HUDEP-2 (cell line): ENCODE data around the gene SFRP2.

Experiments
- DNase-seq, 76 experiments: peaks; one replicate each; lab custom pipeline; 2025; ENCODE audit not compliant: unreplicated experiment in 76 of 76; lab: John Stamatoyannopoulos, UW

The SFRP2 gene

GRCh38 chr4:153788413-153789276, at the start of gene SFRP2:
Gene SFRP2, minus strand, starts transcription at chr4:153789083. Its CDS starts 248 bp downstream, at chr4:153788835.
- peak in 1 of 76 experiments; percentile 41 for DNase-seq

GRCh38 chr4:153838564-153838963, 49.7 kb upstream of the SFRP2 start:
- DNase-seq: no peak

- no peak for DNase-seq
These were observed 46.0 kb upstream of the SFRP2 start for GRCh38 chr4:153834901-153835300.

- no peak for DNase-seq
These were observed 43.9 kb upstream of the SFRP2 start for GRCh38 chr4:153832720-153833287.

- no peak for DNase-seq
These were observed 43.2 kb upstream of the SFRP2 start for GRCh38 chr4:153832054-153832453.

GRCh38 chr4:153831245-153831644, 42.4 kb upstream of the SFRP2 start:
- DNase-seq: no peak

- DNase-seq: no peak
These were observed 36.8 kb upstream of the SFRP2 start for GRCh38 chr4:153825691-153826090.

- no peak for DNase-seq
These were observed 36.2 kb upstream of the SFRP2 start for GRCh38 chr4:153825126-153825525.

- DNase-seq: no peak
These were observed 35.6 kb upstream of the SFRP2 start for GRCh38 chr4:153824501-153824900.

GRCh38 chr4:153823483-153823882, 34.6 kb upstream of the SFRP2 start:
- no peak for DNase-seq

GRCh38 chr4:153822316-153822715, 33.4 kb upstream of the SFRP2 start:
- no peak for DNase-seq

GRCh38 chr4:153817466-153817865, 28.6 kb upstream of the SFRP2 start:
- no peak for DNase-seq

GRCh38 chr4:153816542-153816941, 27.7 kb upstream of the SFRP2 start:
- DNase-seq: no peak

GRCh38 chr4:153814789-153815188, 25.9 kb upstream of the SFRP2 start:
- no peak for DNase-seq

GRCh38 chr4:153809916-153810810, 21.3 kb upstream of the SFRP2 start:
- no peak for DNase-seq

- no peak for DNase-seq
These were observed 20.4 kb upstream of the SFRP2 start for GRCh38 chr4:153809307-153809706.

GRCh38 chr4:153808175-153808574, 19.3 kb upstream of the SFRP2 start:
- DNase-seq: peak in 1 of 76 experiments; percentile 9

- no peak for DNase-seq
These were observed 17.2 kb upstream of the SFRP2 start for GRCh38 chr4:153806073-153806472.

- DNase-seq: no peak
These were observed 15.8 kb upstream of the SFRP2 start for GRCh38 chr4:153804722-153805121.

- peak in 7 of 76 experiments; percentile 5 to 47 (median 11) for DNase-seq
These were observed 10.8 kb upstream of the SFRP2 start for GRCh38 chr4:153799694-153800074.
